ENCODE measurements around the gene RBFOX1. TPM values are rescaled to one million over a fixed set of nuclear protein-coding genes. Genes with fewer than 3 reads are reported as not detected.

The RBFOX1 gene
- total RNA-seq, 1 experiment from 2014 or later = not detected

GRCh38 chr16:7506363-7506762 lies 173.7 kb downstream of the RBFOX1 start:
- Histone ChIP-seq H3K9me3 (ENCODE audit: low read length) (no peaks in the 10 kb centered on the region), H3K36me3 (ENCODE audit: low read depth, low read length) (no peaks in the 10 kb centered on the region), H2AFZ (ENCODE audit: low read length) (no peak overlapping the region), H4K20me1 (ENCODE audit: low read length) (no peaks in the 10 kb centered on the region), H3F3A (ENCODE audit: low read length, unreplicated experiment) (no peaks in the 10 kb centered on the region), H3K4me1 (ENCODE audit: insufficient read depth, low read length) (no peaks in the 10 kb centered on the region), H3K9ac (ENCODE audit: low read length) (no peak overlapping the region), H3K4me2 (ENCODE audit: low read length) (no peak overlapping the region), H3K27me3 (ENCODE audit: low read length) (no peaks in the 10 kb centered on the region), H3K4me3 (ENCODE audit: low read length) (no peak overlapping the region), H3K27ac (ENCODE audit: low read length) (no peak overlapping the region), H3K9me2 (replicated peaks; ENCODE audit: low read length) (no peaks in the 10 kb centered on the region), H3K79me2 (ENCODE audit: low read length) (no peaks in the 10 kb centered on the region)
- intact Hi-C loops (cut with micrococcal nuclease) = no loop called here
- POLR2A ChIA-PET (ENCODE audit: unreplicated experiment) = no interaction called here
- BruUV-seq (replicated peaks) = no TSS peak
- TF ChIP-seq EZH2phosphoT487 (IDR thresholded peaks at IDR 0.05; ENCODE audit: borderline replicate concordance, low read length) (no peak), EZH2 (IDR thresholded peaks at IDR 0.05; ENCODE audit: low read length, unreplicated experiment) (no peak)
- TF ChIP-seq, protein P1, sequence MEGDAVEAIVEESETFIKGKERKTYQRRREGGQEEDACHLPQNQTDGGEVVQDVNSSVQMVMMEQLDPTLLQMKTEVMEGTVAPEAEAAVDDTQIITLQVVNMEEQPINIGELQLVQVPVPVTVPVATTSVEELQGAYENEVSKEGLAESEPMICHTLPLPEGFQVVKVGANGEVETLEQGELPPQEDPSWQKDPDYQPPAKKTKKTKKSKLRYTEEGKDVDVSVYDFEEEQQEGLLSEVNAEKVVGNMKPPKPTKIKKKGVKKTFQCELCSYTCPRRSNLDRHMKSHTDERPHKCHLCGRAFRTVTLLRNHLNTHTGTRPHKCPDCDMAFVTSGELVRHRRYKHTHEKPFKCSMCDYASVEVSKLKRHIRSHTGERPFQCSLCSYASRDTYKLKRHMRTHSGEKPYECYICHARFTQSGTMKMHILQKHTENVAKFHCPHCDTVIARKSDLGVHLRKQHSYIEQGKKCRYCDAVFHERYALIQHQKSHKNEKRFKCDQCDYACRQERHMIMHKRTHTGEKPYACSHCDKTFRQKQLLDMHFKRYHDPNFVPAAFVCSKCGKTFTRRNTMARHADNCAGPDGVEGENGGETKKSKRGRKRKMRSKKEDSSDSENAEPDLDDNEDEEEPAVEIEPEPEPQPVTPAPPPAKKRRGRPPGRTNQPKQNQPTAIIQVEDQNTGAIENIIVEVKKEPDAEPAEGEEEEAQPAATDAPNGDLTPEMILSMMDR (conservative IDR thresholded peaks at IDR 0.05; ENCODE audit: low read depth, low read length) = no peak
- no peak for DNase-seq
- CTCF ChIA-PET = no interaction called here
- no peak for ATAC-seq

DNA sequence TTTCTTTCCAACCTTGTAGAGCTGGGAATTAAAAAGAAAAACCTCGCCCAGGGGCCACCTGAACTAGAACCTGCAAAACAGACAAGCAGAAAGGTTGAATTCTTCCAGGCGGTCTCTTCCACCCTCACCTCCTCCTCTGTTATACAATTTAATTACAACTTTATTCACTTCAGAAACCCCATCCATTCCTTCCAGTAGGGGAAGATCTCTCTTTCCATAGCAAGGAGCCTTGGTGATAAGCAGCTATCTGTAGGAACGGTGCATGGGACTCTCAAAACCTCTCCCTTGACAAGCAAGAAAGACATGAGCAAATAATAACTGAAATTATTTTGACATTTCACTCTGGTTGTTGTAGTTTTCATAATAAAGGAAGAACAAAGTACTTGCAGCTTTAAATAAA lies 176.0 kb downstream of the RBFOX1 start:
- no peak overlapping the region for H3K4me2 ChIP-seq (ENCODE audit: low read length)
- TF ChIP-seq, protein P1 (conservative IDR thresholded peaks at IDR 0.05; ENCODE audit: low read depth, low read length) = no peak
- TF ChIP-seq EZH2phosphoT487 (IDR thresholded peaks at IDR 0.05; ENCODE audit: borderline replicate concordance, low read length) = no peak
- TF ChIP-seq EZH2 (IDR thresholded peaks at IDR 0.05; ENCODE audit: low read length, unreplicated experiment) = no peak
- H2AFZ ChIP-seq (ENCODE audit: low read length) = no peak overlapping the region
- H3K4me3 ChIP-seq (ENCODE audit: low read length) = no peak overlapping the region
- H3K27me3 ChIP-seq (ENCODE audit: low read length) = no peaks in the 10 kb centered on the region
- H3K9me3 ChIP-seq (ENCODE audit: low read length) = no peaks in the 10 kb centered on the region
- DNase-seq (no peak), ATAC-seq (no peak)
- POLR2A ChIA-PET (ENCODE audit: unreplicated experiment) = no interaction called here
- no peaks in the 10 kb centered on the region for H3K9me2 ChIP-seq (replicated peaks; ENCODE audit: low read length)
- H3K9ac ChIP-seq (ENCODE audit: low read length) = no peak overlapping the region
- intact Hi-C loops (cut with micrococcal nuclease) = no loop called here
- no peaks in the 10 kb centered on the region for H3K79me2 ChIP-seq (ENCODE audit: low read length)
- no peaks in the 10 kb centered on the region for H3F3A ChIP-seq (ENCODE audit: low read length, unreplicated experiment)
- no peaks in the 10 kb centered on the region for H3K4me1 ChIP-seq (ENCODE audit: insufficient read depth, low read length)
- H3K27ac ChIP-seq (ENCODE audit: low read length) = no peak overlapping the region
- H3K36me3 ChIP-seq (ENCODE audit: low read depth, low read length) = no peaks in the 10 kb centered on the region
- CTCF ChIA-PET = no interaction called here
- no peaks in the 10 kb centered on the region for H4K20me1 ChIP-seq (ENCODE audit: low read length)
- BruUV-seq (replicated peaks) = no TSS peak

GRCh38 chr16:7509963-7510601 lies 177.4 kb downstream of the RBFOX1 start:
- Histone ChIP-seq H3K4me2 (ENCODE audit: low read length) (no peak overlapping the region), H3K27me3 (ENCODE audit: low read length) (no peaks in the 10 kb centered on the region), H3K36me3 (ENCODE audit: low read depth, low read length) (no peaks in the 10 kb centered on the region), H3K4me1 (ENCODE audit: insufficient read depth, low read length) (no peaks in the 10 kb centered on the region), H3K9ac (ENCODE audit: low read length) (no peak overlapping the region), H2AFZ (ENCODE audit: low read length) (no peak overlapping the region), H3F3A (ENCODE audit: low read length, unreplicated experiment) (no peaks in the 10 kb centered on the region), H3K79me2 (ENCODE audit: low read length) (no peaks in the 10 kb centered on the region), H3K9me2 (replicated peaks; ENCODE audit: low read length) (no peaks in the 10 kb centered on the region), H4K20me1 (ENCODE audit: low read length) (no peaks in the 10 kb centered on the region), H3K27ac (ENCODE audit: low read length) (no peak overlapping the region), H3K4me3 (ENCODE audit: low read length) (no peak overlapping the region), H3K9me3 (ENCODE audit: low read length) (no peaks in the 10 kb centered on the region)
- POLR2A ChIA-PET (ENCODE audit: unreplicated experiment) = no interaction called here
- CTCF ChIA-PET = no interaction called here
- TF ChIP-seq EZH2 (IDR thresholded peaks at IDR 0.05; ENCODE audit: low read length, unreplicated experiment) (no peak), EZH2phosphoT487 (IDR thresholded peaks at IDR 0.05; ENCODE audit: borderline replicate concordance, low read length) (no peak)
- TF ChIP-seq, protein P1 (conservative IDR thresholded peaks at IDR 0.05; ENCODE audit: low read depth, low read length) = no peak
- no peak for ATAC-seq
- DNase-seq = no peak
- intact Hi-C loops (cut with micrococcal nuclease) = no loop called here
- no TSS peak for BruUV-seq (replicated peaks)

Measured in PC-3 (cell line).